Endothelial cell of umbilical vein (primary cell): ENCODE data around the gene PLS1. TPM values are rescaled to one million over a fixed set of nuclear protein-coding genes. Genes with fewer than 3 reads are reported as not detected.

ENCODE experiments used
- BruUV-seq: library from RNA; stranded (reverse); fragments of 400-500 nt; replicated peaks from 2 replicates; lab custom pipeline; 2021; lab: Mats Ljungman, UMichigan
- CTCF ChIA-PET: fragments of 300-600, 350-600 bp; sonication (Branson Sonifier 250); formaldehyde crosslinking; loops from one replicate; lab custom pipeline; 2021; ENCODE audit warnings: antibody characterized with exemption, inconsistent platforms; lab: Charles Lee
- POLR2A ChIA-PET: fragments of 300-600, 350-600 bp; sonication (Branson Sonifier 250); formaldehyde crosslinking; loops from one replicate; lab custom pipeline; 2021; ENCODE audit warnings: antibody characterized with exemption, inconsistent platforms; lab: Charles Lee
- DNase-seq: peaks from one replicate; pipeline ENCODE4 v3.0.0-alpha.2; 2011; ENCODE audit warnings: low read depth, low spot score
- FAIRE-seq: peaks from 2 replicates; lab custom pipeline; 2011; peaks lifted over from hg19 to GRCh38; lab: Jason Lieb, UNC
- H2AFZ ChIP-seq: 2 replicates; pipeline ENCODE4 v1.6.0; 2012; ENCODE audit warnings: low read depth, low read length, control low read depth, inconsistent platforms
- H3K27ac ChIP-seq: 2 replicates; pipeline ENCODE4 v1.5.1; 2011; ENCODE audit warnings: low read depth, mild to moderate bottlenecking, control low read depth, low read length, moderate library complexity; ENCODE audit not compliant: insufficient read depth
- H3K27me3 ChIP-seq, 2 experiments: 2 replicates each; pipeline versions ENCODE4 v1.6.0 to v1.6.1; 2011; ENCODE audit warnings: low read length in 2 of 2, mixed read lengths in 1 of 2; ENCODE audit not compliant: control insufficient read depth in 2 of 2, insufficient read depth in 2 of 2
- H3K36me3 ChIP-seq, 2 experiments: 2 replicates in 1 of 2; 3 replicates in 1 of 2; pipeline ENCODE4 v1.5.1; 2011; ENCODE audit warnings: low read length in 2 of 2, mild to moderate bottlenecking in 1 of 2, moderate library complexity in 1 of 2; ENCODE audit not compliant: control insufficient read depth in 2 of 2, insufficient read depth in 2 of 2; ENCODE audit errors: extremely low read depth in 1 of 2
- H3K4me1 ChIP-seq: 3 replicates; pipeline ENCODE4 v1.5.1; 2011; ENCODE audit warnings: mild to moderate bottlenecking, low read length; ENCODE audit not compliant: control insufficient read depth, insufficient read depth; ENCODE audit errors: extremely low read depth
- H3K4me2 ChIP-seq: 2 replicates; pipeline ENCODE4 v1.6.1; 2011; ENCODE audit warnings: low read length, control low read depth, mixed read lengths; ENCODE audit not compliant: insufficient read depth
- H3K4me3 ChIP-seq, 3 experiments: fragments of 200-600 bp in 1 of 3; sonication (generic), shearing (Covaris generic) in 1 of 3; replicated peaks in 1 of 3; 2 replicates each; pipeline ENCODE4 v1.5.1; 2011 to 2016; ENCODE audit warnings: control low read depth in 3 of 3, low read length in 3 of 3, mild to moderate bottlenecking in 2 of 3, inconsistent platforms in 1 of 3, low read depth in 1 of 3, moderate library complexity in 1 of 3; ENCODE audit not compliant: insufficient read depth in 1 of 3
- H3K79me2 ChIP-seq: 2 replicates; pipeline ENCODE4 v1.6.0; 2012; ENCODE audit warnings: low read length, inconsistent platforms; ENCODE audit not compliant: control insufficient read depth, insufficient read depth
- H3K9ac ChIP-seq: replicated peaks from 2 replicates; pipeline ENCODE3; 2011; ENCODE audit warnings: low read length, control low read depth; ENCODE audit not compliant: insufficient read depth; ENCODE audit errors: extremely low read depth
- H3K9me1 ChIP-seq: replicated peaks from 3 replicates; pipeline ENCODE4 v1.6.0; 2011; ENCODE audit warnings: mild to moderate bottlenecking, low read length; ENCODE audit not compliant: control insufficient read depth, insufficient read depth; ENCODE audit errors: extremely low read depth
- H3K9me3 ChIP-seq: replicated peaks from 2 replicates; pipeline ENCODE4 v1.5.1; 2012; ENCODE audit warnings: low read length, inconsistent platforms; ENCODE audit not compliant: control insufficient read depth, insufficient read depth
- H4K20me1 ChIP-seq: replicated peaks from 2 replicates; pipeline ENCODE3; 2011; ENCODE audit warnings: mild to moderate bottlenecking, low read length; ENCODE audit not compliant: control insufficient read depth, insufficient read depth; ENCODE audit errors: extremely low read depth
- EZH2 ChIP-seq: IDR thresholded peaks from 2 replicates; pipeline ENCODE4 v1.6.1; 2012; ENCODE audit warnings: borderline replicate concordance, low read depth, mild to moderate bottlenecking, moderate library complexity, low read length, inconsistent platforms; ENCODE audit not compliant: severe bottlenecking
- FOS ChIP-seq: IDR thresholded peaks from 2 replicates; pipeline ENCODE4 v1.6.1; 2011; ENCODE audit warnings: mild to moderate bottlenecking, low read length, moderate library complexity, borderline replicate concordance; ENCODE audit not compliant: insufficient read depth
- GATA2 ChIP-seq: IDR thresholded peaks from 2 replicates; pipeline ENCODE4 v1.7.0; 2011; ENCODE audit warnings: low read depth, mild to moderate bottlenecking, moderate library complexity, mixed read lengths, low read length; ENCODE audit not compliant: insufficient read length, insufficient read depth
- JUN ChIP-seq: IDR thresholded peaks from 2 replicates; pipeline ENCODE4 v1.6.1; 2011; ENCODE audit warnings: borderline replicate concordance, low read depth; ENCODE audit not compliant: insufficient read length, insufficient read depth
- MAX ChIP-seq: IDR thresholded peaks from 2 replicates; pipeline ENCODE4 v1.6.1; 2011; ENCODE audit not compliant: insufficient read depth, insufficient read length
- MYC ChIP-seq: IDR thresholded peaks from one replicate; pipeline ENCODE4 v1.6.1; 2011; ENCODE audit warnings: mild to moderate bottlenecking, low read depth, low read length
- POLR2A ChIP-seq: IDR thresholded peaks from 2 replicates; pipeline ENCODE4 v1.6.1; 2012; ENCODE audit warnings: low read depth, mild to moderate bottlenecking, control low read depth, low read length
- POLR2AphosphoS5 ChIP-seq: IDR thresholded peaks from 2 replicates; pipeline ENCODE4 v1.6.1; 2012; ENCODE audit warnings: low read depth, mild to moderate bottlenecking, control low read depth, low read length, moderate library complexity; ENCODE audit not compliant: insufficient read depth
- dilution Hi-C: fragments of 300-500 bp; cut with MboI; formaldehyde crosslinking; loops from one replicate; pipeline ENCODE4 v1.15.0; 2019; ENCODE audit warnings: low sequenced_read_pairs; ENCODE audit not compliant: extremely low pct_ligation_motif_present
- intact Hi-C: fragments of 100-400 bp; cut with micrococcal nuclease; formaldehyde crosslinking; loops from one replicate; pipeline ENCODE4 v1.10.0; 2022
- polyA plus RNA-seq, 4 experiments: library from polyadenylated mRNA; depleted of rRNA in 3 of 4; stranded (reverse) in 3 of 4; unstranded in 1 of 4; fragments of >200 nt; gene quantifications; 2 replicates each; pipeline versions ENCODE4 v1.2.1 to v1.2.3, GENCODE V29; 2011 to 2012; ENCODE audit warnings: missing spikeins in 1 of 4
- total RNA-seq: library from RNA; stranded (reverse); gene quantifications from 2 replicates; pipeline ENCODE4 v1.2.3, GENCODE V29; 2021
- TF ChIP-seq, protein P1 (sequence below), 2 donors: IDR thresholded peaks; 1 replicate in 1 of 2; 2 replicates in 1 of 2; pipeline ENCODE4 v1.5.1; 2011; ENCODE audit warnings: low read length in 2 of 2, mild to moderate bottlenecking in 2 of 2, moderate library complexity in 2 of 2, control low read depth in 1 of 2, inconsistent platforms in 1 of 2, low read depth in 1 of 2; ENCODE audit not compliant: insufficient read depth in 1 of 2; ENCODE audit errors: extremely low read depth in 1 of 2

PLS1 gene
- total and polyA plus RNA-seq, 2 donors (not counting 3 experiments of a cell fraction or from before 2014, with no cell fraction given), result 0.59 to 1.3 TPM

GRCh38 chr3:142646020-142646785 lies 50.0 kb downstream of the PLS1 start:
- H2AFZ ChIP-seq, result no peak overlapping the region
- no peaks in the 10 kb centered on the region for H3K9me3 ChIP-seq
- intact Hi-C loops (no loop called here), dilution Hi-C loops (no loop called here)
- no peak overlapping the region for H3K4me2 ChIP-seq
- no peak overlapping the region for H3K4me3 ChIP-seq
- BruUV-seq, result no TSS peak
- H3K4me1 ChIP-seq, result peaks cover 8% of the 10 kb centered on the region
- H3K27me3 ChIP-seq, result peaks cover 16 to 19% of the 10 kb centered on the region in 2 experiments
- POLR2A ChIA-PET, result no interaction called here
- DNase-seq, result no peak
- H3K36me3 ChIP-seq, result no peaks in the 10 kb centered on the region
- no peaks in the 10 kb centered on the region for H3K9me1 ChIP-seq
- CTCF ChIA-PET, result interaction anchor here (0.7 to 1.7 kb wide), 5 partner anchors 10 to 183 kb away, joined by 3 to 6 read pairs (median 4); no protein-coding TSS in a partner anchor
- TF ChIP-seq FOS (no peak), EZH2 (no peak), MAX (no peak), POLR2AphosphoS5 (no peak), MYC (no peak), GATA2 (no peak), JUN (no peak), POLR2A (no peak)
- TF ChIP-seq, protein P1, sequence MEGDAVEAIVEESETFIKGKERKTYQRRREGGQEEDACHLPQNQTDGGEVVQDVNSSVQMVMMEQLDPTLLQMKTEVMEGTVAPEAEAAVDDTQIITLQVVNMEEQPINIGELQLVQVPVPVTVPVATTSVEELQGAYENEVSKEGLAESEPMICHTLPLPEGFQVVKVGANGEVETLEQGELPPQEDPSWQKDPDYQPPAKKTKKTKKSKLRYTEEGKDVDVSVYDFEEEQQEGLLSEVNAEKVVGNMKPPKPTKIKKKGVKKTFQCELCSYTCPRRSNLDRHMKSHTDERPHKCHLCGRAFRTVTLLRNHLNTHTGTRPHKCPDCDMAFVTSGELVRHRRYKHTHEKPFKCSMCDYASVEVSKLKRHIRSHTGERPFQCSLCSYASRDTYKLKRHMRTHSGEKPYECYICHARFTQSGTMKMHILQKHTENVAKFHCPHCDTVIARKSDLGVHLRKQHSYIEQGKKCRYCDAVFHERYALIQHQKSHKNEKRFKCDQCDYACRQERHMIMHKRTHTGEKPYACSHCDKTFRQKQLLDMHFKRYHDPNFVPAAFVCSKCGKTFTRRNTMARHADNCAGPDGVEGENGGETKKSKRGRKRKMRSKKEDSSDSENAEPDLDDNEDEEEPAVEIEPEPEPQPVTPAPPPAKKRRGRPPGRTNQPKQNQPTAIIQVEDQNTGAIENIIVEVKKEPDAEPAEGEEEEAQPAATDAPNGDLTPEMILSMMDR (IDR thresholded peaks at IDR 0.05; ENCODE audit: extremely low read depth in 1 of 2, insufficient read depth in 1 of 2, low read depth in 1 of 2, low read length in 2 of 2), result no peak
- H3K9ac ChIP-seq, result no peak overlapping the region
- no peak overlapping the region for H3K27ac ChIP-seq
- no peaks in the 10 kb centered on the region for H4K20me1 ChIP-seq
- no peak for FAIRE-seq
- no peaks in the 10 kb centered on the region for H3K79me2 ChIP-seq
